Parathyroid adenoma (tissue), 2 donors: ENCODE data around the gene EXOC3.
"Not testable (repeated sequence)": the region's sequence is repeated elsewhere in the genome, so short reads cannot be mapped to it uniquely, and the experiment has no call there.

Source experiments
- H2AFZ ChIP-seq: fragments of 300-600 bp; sonication (generic); one replicate; pipeline ENCODE4 v1.7.0; 2017; ENCODE audit warnings: antibody characterized with exemption, mild to moderate bottlenecking
- H3K27ac ChIP-seq: fragments of 300-600 bp; sonication (generic); one replicate; pipeline ENCODE4 v1.7.0; 2017
- H3K27me3 ChIP-seq: fragments of 300-600 bp; sonication (generic); one replicate; pipeline ENCODE4 v1.7.0; 2017; ENCODE audit warnings: low read length; ENCODE audit not compliant: control insufficient read depth, insufficient read depth
- H3K36me3 ChIP-seq: fragments of 300-600 bp; sonication (generic); one replicate; pipeline ENCODE4 v1.7.0; 2017; ENCODE audit warnings: low read length; ENCODE audit not compliant: control insufficient read depth, insufficient read depth
- H3K4me1 ChIP-seq: fragments of 300-600 bp; sonication (generic); one replicate; pipeline ENCODE4 v1.7.0; 2017; ENCODE audit warnings: control low read depth
- H3K4me2 ChIP-seq: fragments of 300-600 bp; sonication (generic); one replicate; pipeline ENCODE4 v1.7.0; 2017; ENCODE audit warnings: low read length
- H3K4me3 ChIP-seq: fragments of 300-600 bp; sonication (generic); one replicate; pipeline ENCODE4 v1.7.0; 2017; ENCODE audit warnings: low read depth, low read length
- H3K79me2 ChIP-seq: fragments of 300-600 bp; sonication (generic); one replicate; pipeline ENCODE4 v1.7.0; 2017; ENCODE audit warnings: control low read depth
- H3K9ac ChIP-seq: fragments of 300-600 bp; sonication (generic); one replicate; pipeline ENCODE4 v1.7.0; 2017; ENCODE audit warnings: mild to moderate bottlenecking
- H3K9me3 ChIP-seq: fragments of 300-600 bp; sonication (generic); one replicate; pipeline ENCODE4 v1.7.0; 2017; ENCODE audit warnings: low read length; ENCODE audit not compliant: control insufficient read depth
- CTCF ChIP-seq: fragments of 300-600 bp; sonication (generic); IDR thresholded peaks from one replicate; pipeline ENCODE4 v1.7.0; 2017; ENCODE audit warnings: antibody characterized with exemption, mild to moderate bottlenecking
- donor health status: primary hyperparathyroidism.

The EXOC3 gene

GRCh38 chr5:410911-411517, 32.0 kb upstream of the EXOC3 start:
- H3K27ac ChIP-seq, result no peak overlapping the region

GRCh38 chr5:411728-412127, 31.2 kb upstream of the EXOC3 start:
- no peak overlapping the region for H3K27ac ChIP-seq
- no peaks in the 10 kb centered on the region for H3K9me3 ChIP-seq
- no peak overlapping the region for H3K9ac ChIP-seq
- H3K4me1 ChIP-seq, result no peaks in the 10 kb centered on the region
- H2AFZ ChIP-seq, result no peak overlapping the region
- TF ChIP-seq CTCF, result no peak
- H3K79me2 ChIP-seq, result no peaks in the 10 kb centered on the region
- no peak overlapping the region for H3K4me2 ChIP-seq
- H3K4me3 ChIP-seq, result no peak overlapping the region
- H3K36me3 ChIP-seq, result no peaks in the 10 kb centered on the region
- no peaks in the 10 kb centered on the region for H3K27me3 ChIP-seq

More at GRCh38 chr5:410911-411517, 32.0 kb upstream of the EXOC3 start:
- Histone ChIP-seq H3K9me3 (no peaks in the 10 kb centered on the region), H2AFZ (no peak overlapping the region), H3K4me3 (no peak overlapping the region), H3K27me3 (no peaks in the 10 kb centered on the region), H3K36me3 (no peaks in the 10 kb centered on the region), H3K9ac (no peak overlapping the region), H3K4me2 (no peak overlapping the region), H3K79me2 (no peaks in the 10 kb centered on the region), H3K4me1 (no peaks in the 10 kb centered on the region)
- no peak for TF ChIP-seq CTCF

- not testable (repeated sequence) for H2AFZ ChIP-seq, H3K9ac ChIP-seq, H3K4me2 ChIP-seq, H3K27ac ChIP-seq, H3K4me3 ChIP-seq, H3K79me2 ChIP-seq, H3K9me3 ChIP-seq, H3K4me1 ChIP-seq, H3K36me3 ChIP-seq, H3K27me3 ChIP-seq
These were observed 27.7 kb upstream of the EXOC3 start for GRCh38 chr5:414991-415927.

DNA sequence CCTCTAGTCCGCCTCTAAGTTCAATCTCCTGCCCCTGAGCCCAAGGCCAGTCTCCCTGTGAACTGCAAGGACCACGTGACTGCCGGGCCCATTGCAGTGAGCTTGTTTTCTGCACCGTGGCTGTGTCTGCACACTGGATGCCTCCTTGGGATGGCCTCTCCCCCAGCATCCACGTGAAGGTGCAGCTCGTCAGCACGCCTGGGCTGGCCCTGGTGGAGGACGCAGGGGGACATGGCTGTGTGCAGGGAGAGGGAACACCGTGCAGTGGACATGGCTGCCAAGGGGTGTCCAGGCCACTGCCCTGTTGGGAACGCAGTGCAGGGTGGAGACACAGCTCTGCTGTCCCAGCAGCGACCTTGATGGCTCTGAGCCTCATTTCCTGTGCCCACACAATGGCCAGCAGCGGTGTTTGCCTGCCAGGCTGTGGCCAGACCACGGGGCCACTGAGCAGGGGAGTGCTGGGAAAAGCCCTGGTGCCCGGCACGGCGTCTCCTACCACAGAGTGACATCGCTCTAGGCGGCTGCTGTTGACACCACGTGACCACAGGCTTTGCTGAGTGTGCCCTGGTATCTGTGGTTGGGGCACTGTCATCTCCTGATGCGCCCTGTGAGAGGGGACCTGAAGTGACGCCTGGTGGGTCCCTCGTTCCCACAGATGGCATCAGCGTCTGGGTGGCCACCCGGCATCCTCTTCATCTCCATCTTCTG, 26.9 kb upstream of the EXOC3 start:
- Histone ChIP-seq H3K36me3 (no peaks in the 10 kb centered on the region), H2AFZ (no peak overlapping the region), H3K4me1 (no peaks in the 10 kb centered on the region), H3K4me3 (no peak overlapping the region), H3K79me2 (no peaks in the 10 kb centered on the region), H3K27ac (no peak overlapping the region), H3K27me3 (no peaks in the 10 kb centered on the region), H3K9ac (no peak overlapping the region), H3K4me2 (no peak overlapping the region), H3K9me3 (no peaks in the 10 kb centered on the region)
- no peak for TF ChIP-seq CTCF

DNA sequence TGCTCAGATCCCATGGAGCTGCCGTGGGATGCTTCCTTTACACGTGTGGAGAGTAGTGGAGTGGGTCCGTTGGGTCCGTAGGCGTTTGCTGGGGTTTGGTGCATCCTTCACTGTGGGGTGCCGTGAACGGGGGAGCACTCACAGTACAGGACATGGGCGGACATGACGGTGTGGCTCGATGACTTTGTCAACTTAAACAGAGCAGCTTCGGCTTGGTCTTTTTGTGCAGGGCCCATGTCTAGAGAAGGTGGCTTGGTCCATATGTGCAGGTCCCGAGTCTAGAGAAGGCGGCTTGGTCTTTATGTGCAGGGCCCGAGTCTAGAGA, 26.4 kb upstream of the EXOC3 start:
- Histone ChIP-seq H3K9me3 (no peaks in the 10 kb centered on the region), H3K79me2 (no peaks in the 10 kb centered on the region), H3K27ac (no peak overlapping the region), H3K27me3 (no peaks in the 10 kb centered on the region), H2AFZ (no peak overlapping the region), H3K36me3 (no peaks in the 10 kb centered on the region), H3K9ac (no peak overlapping the region), H3K4me1 (no peaks in the 10 kb centered on the region), H3K4me3 (no peak overlapping the region), H3K4me2 (no peak overlapping the region)
- no peak for TF ChIP-seq CTCF
